GM23248 (cell line): ENCODE results near the gene SLC16A12. TPM values are rescaled to one million over a fixed set of nuclear protein-coding genes. Genes with fewer than 3 reads are reported as not detected.
A peak's percentile ranks its signal among the peaks of the same experiment; 100 is the strongest.

Source experiments
- DNase-seq: peaks from one replicate; pipeline ENCODE4 v3.0.0-alpha.2; 2015
- H2AFZ ChIP-seq: fragments of 200-600 bp; sonication (generic); 2 replicates; pipeline ENCODE4 v1.6.1; 2016; ENCODE audit warnings: antibody characterized with exemption
- H3F3A ChIP-seq: fragments of 200-600 bp; sonication (generic); 2 replicates; pipeline ENCODE4 v1.6.1; 2016; ENCODE audit warnings: mild to moderate bottlenecking, antibody characterized with exemption, mixed run types; ENCODE audit not compliant: insufficient read depth
- H3K27ac ChIP-seq: fragments of 200-600 bp; sonication (generic); 2 replicates; pipeline ENCODE4 v1.5.1; 2016; ENCODE audit warnings: mild to moderate bottlenecking
- H3K27me3 ChIP-seq: fragments of 200-600 bp; sonication (generic); replicated peaks from 2 replicates; pipeline ENCODE4 v1.6.1; 2016; ENCODE audit warnings: mild to moderate bottlenecking; ENCODE audit not compliant: insufficient read depth
- H3K36me3 ChIP-seq: fragments of 200-600 bp; sonication (generic); 2 replicates; pipeline ENCODE4 v1.6.1; 2016; ENCODE audit warnings: low read depth, mild to moderate bottlenecking
- H3K4me1 ChIP-seq: fragments of 200-600 bp; sonication (generic); 2 replicates; pipeline ENCODE4 v1.6.1; 2016; ENCODE audit warnings: mild to moderate bottlenecking; ENCODE audit not compliant: insufficient read depth
- H3K4me2 ChIP-seq: fragments of 200-600 bp; sonication (generic); one replicate; pipeline ENCODE4 v1.6.1; 2016; ENCODE audit warnings: mild to moderate bottlenecking; ENCODE audit not compliant: unreplicated experiment
- H3K4me3 ChIP-seq: fragments of 200-600 bp; sonication (generic); 2 replicates; pipeline ENCODE4 v1.5.1; 2016; ENCODE audit warnings: mild to moderate bottlenecking
- H3K79me2 ChIP-seq: fragments of 200-600 bp; sonication (generic); 2 replicates; pipeline ENCODE4 v1.6.1; 2016; ENCODE audit warnings: mild to moderate bottlenecking; ENCODE audit not compliant: insufficient read depth
- H3K9ac ChIP-seq: fragments of 200-600 bp; sonication (generic); 2 replicates; pipeline ENCODE4 v1.6.1; 2016; ENCODE audit warnings: mild to moderate bottlenecking
- H3K9me2 ChIP-seq: fragments of 200-600 bp; sonication (generic); 2 replicates; pipeline ENCODE4 v1.6.1; 2016; ENCODE audit warnings: mixed run types, mild to moderate bottlenecking, moderate library complexity; ENCODE audit not compliant: insufficient read depth
- H3K9me3 ChIP-seq: fragments of 200-600 bp; sonication (generic); one replicate; pipeline ENCODE4 v1.6.1; 2017; ENCODE audit warnings: low read depth
- H4K20me1 ChIP-seq: fragments of 200-600 bp; sonication (generic); 2 replicates; pipeline ENCODE4 v1.6.0; 2016; ENCODE audit not compliant: insufficient read depth
- EZH2 ChIP-seq: fragments of 200-600 bp; sonication (generic); IDR thresholded peaks from 2 replicates; pipeline ENCODE4 v1.6.1; 2018; ENCODE audit warnings: antibody characterized with exemption, mild to moderate bottlenecking; ENCODE audit not compliant: insufficient read depth, poor library complexity, severe bottlenecking
- EZH2phosphoT487 ChIP-seq: fragments of 200-600 bp; sonication (generic); IDR thresholded peaks from 2 replicates; pipeline ENCODE4 v1.6.1; 2018; ENCODE audit warnings: antibody characterized with exemption, moderate library complexity, mild to moderate bottlenecking, low read depth; ENCODE audit not compliant: insufficient read depth
- WGBS, 2 experiments: methylation state at CpG; one replicate each; pipeline ENCODE4 v1.1.6; 2015 to 2017; ENCODE audit warnings: low lambda C conversion rate in 2 of 2, low coverage in 1 of 2; ENCODE audit errors: missing lambda C conversion rate in 2 of 2; 5-methylcytosine and 5-hydroxymethylcytosine counted together
- in situ Hi-C: fragments of 300-500 bp; cut with MboI; formaldehyde crosslinking; loops from 2 replicates; pipeline ENCODE4 v1.15.0; 2020
- polyA plus RNA-seq: library from polyadenylated mRNA; unstranded; fragments of >200 nt; fragmentation: Nextera tagmentation; extraction: Ambion mirVana; gene quantifications from 2 replicates; pipeline ENCODE4 v1.2.1, GENCODE V29; 2016
- total RNA-seq: library from RNA; depleted of rRNA; stranded (reverse); fragments of >200 nt; shearing (Covaris generic); gene quantifications from 2 replicates; pipeline ENCODE4 v1.2.3, GENCODE V29; 2014; rRNA removed

Gene SLC16A12, protein sequence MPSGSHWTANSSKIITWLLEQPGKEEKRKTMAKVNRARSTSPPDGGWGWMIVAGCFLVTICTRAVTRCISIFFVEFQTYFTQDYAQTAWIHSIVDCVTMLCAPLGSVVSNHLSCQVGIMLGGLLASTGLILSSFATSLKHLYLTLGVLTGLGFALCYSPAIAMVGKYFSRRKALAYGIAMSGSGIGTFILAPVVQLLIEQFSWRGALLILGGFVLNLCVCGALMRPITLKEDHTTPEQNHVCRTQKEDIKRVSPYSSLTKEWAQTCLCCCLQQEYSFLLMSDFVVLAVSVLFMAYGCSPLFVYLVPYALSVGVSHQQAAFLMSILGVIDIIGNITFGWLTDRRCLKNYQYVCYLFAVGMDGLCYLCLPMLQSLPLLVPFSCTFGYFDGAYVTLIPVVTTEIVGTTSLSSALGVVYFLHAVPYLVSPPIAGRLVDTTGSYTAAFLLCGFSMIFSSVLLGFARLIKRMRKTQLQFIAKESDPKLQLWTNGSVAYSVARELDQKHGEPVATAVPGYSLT
- not detected in 2 replicates for total RNA-seq
- polyA plus RNA-seq, result not detected in 2 replicates

DNA sequence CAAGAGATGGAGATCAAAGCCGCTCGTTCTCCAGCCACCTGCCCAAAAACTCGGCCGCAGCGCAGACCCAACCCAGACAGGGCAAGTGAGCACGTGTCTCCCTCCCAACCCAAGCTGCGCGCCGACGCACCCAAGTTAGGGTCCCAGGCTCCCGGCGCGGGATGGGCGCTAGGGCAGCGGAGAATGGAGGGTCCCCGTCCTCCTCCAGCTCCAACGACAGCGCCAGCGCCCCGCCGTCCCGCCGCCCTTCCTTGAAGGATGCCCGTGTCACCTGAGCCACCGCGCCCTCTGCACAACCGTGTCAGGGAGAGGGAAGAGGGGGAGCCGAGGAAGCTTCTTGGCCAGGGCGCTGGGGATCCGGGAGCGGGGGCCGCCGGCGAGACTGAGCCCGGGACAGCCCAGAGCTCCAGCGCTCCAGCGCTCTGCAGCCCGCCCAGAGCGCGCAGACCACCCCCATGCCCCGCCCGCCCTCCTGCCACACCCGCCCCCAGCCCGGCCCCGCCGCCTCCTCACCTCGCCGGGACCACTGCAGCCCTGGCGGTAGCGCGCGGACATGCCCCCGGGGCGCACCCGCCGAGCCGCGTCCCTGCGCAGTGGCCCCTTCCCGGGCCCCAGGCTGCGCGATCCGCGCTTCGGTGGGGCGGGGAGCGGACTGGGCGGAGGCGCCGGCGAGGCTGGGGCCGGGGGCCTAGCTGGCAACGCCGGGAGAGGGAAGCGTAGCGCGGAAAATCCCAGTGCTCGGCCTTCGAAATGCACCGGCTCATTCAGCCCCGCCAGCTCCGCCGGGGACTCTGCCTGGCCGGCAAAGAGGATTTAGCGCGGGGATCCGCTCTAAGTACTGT, at the start of gene SLC16A12:
Gene SLC16A12 (minus strand): TSS at position 424 of the 842 bp plus-strand sequence. CDS start 73,016 bp downstream, outside the sequence.
- Histone ChIP-seq H3K4me1 (peaks cover 1% of the 10 kb centered on the region; the same call in 1 of the 2 replicates), H3K27ac (no peak within 1 kb of the TSS), H3K4me2 (no peak within 1 kb of the TSS), H3K79me2 (no peaks in the 10 kb centered on the region), H3K27me3 (peaks cover 75% of the 10 kb centered on the region), H3K9ac (no peak within 1 kb of the TSS), H3K9me2 (no peaks in the 10 kb centered on the region), H3K36me3 (no peaks in the 10 kb centered on the region), H3K9me3 (no peaks in the 10 kb centered on the region), H3K4me3 (peak within 1 kb of the TSS; percentile 30; the same call in 1 of the 2 replicates), H2AFZ (no peak within 1 kb of the TSS), H3F3A (no peaks in the 10 kb centered on the region), H4K20me1 (no peaks in the 10 kb centered on the region)
- TF ChIP-seq EZH2phosphoT487 (0 out of 2 replicates have a peak, but pooled peaks have one; percentile 47), EZH2 (peak; percentile 65)
- WGBS, 2 experiments, result 14 to 18% methylated on average over 45 to 46 of the region's 87 CpGs
- in situ Hi-C loops, result no loop called here
- no peak for DNase-seq

DNA sequence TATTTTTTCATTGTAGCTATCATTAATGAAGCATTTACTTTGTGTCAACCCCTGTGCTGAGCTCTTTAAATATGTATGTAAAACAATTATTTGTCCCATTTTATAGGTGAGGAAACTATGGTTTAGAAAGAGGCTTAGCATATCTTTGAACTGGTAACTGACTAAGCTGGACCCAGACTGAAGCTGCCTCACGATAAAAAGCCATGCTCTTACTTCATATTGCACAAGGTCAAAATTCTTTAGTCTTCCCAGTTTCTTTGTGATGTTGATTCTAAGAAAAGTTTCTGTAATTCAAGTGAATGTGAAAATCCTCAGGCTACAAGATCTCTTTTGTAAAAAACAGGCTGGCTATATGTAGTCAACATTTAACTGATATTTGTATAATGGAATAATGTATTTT, 46.6 kb upstream of the SLC16A12 start:
- no peaks in the 10 kb centered on the region for H3K4me1 ChIP-seq
- 93 to 100% methylated on average over 1 of the region's 1 CpG for WGBS, 2 experiments
- H3K36me3 ChIP-seq, result no peaks in the 10 kb centered on the region
- H3K27ac ChIP-seq, result no peak overlapping the region
- no peak overlapping the region for H3K4me2 ChIP-seq
- H2AFZ ChIP-seq, result no peak overlapping the region
- in situ Hi-C loops, result no loop called here
- no peaks in the 10 kb centered on the region for H3K9me2 ChIP-seq
- H3K9me3 ChIP-seq, result no peaks in the 10 kb centered on the region
- no peaks in the 10 kb centered on the region for H4K20me1 ChIP-seq
- no peaks in the 10 kb centered on the region for H3F3A ChIP-seq
- no peak for DNase-seq
- no peaks in the 10 kb centered on the region for H3K27me3 ChIP-seq
- TF ChIP-seq EZH2phosphoT487 (no peak), EZH2 (no peak)
- H3K9ac ChIP-seq, result no peak overlapping the region
- H3K79me2 ChIP-seq, result no peaks in the 10 kb centered on the region
- H3K4me3 ChIP-seq, result no peak overlapping the region

- DNase-seq, result no peak
- no peaks in the 10 kb centered on the region for H3K9me3 ChIP-seq
- no peaks in the 10 kb centered on the region for H3K79me2 ChIP-seq
- H3K9ac ChIP-seq, result no peak overlapping the region
- no peak overlapping the region for H3K4me2 ChIP-seq
- H2AFZ ChIP-seq, result no peak overlapping the region
- no peaks in the 10 kb centered on the region for H3K9me2 ChIP-seq
- peaks cover 2% of the 10 kb centered on the region for H3K4me1 ChIP-seq
- no peaks in the 10 kb centered on the region for H3K36me3 ChIP-seq
- H3K4me3 ChIP-seq, result no peak overlapping the region
- H3K27me3 ChIP-seq, result no peaks in the 10 kb centered on the region
- 94 to 96% methylated on average over 4 of the region's 4 CpGs for WGBS, 2 experiments
- no peak for TF ChIP-seq EZH2
- TF ChIP-seq EZH2phosphoT487, result no peak
- H3F3A ChIP-seq, result no peaks in the 10 kb centered on the region
- H4K20me1 ChIP-seq, result no peaks in the 10 kb centered on the region
- in situ Hi-C loops, result no loop called here
- no peak overlapping the region for H3K27ac ChIP-seq
Measured at GRCh38 chr10:89580243-89580642, 44.8 kb upstream of the SLC16A12 start.

- H3K9me2 ChIP-seq, result no peaks in the 10 kb centered on the region
- H3K4me2 ChIP-seq, result no peak overlapping the region
- H4K20me1 ChIP-seq, result no peaks in the 10 kb centered on the region
- no peak overlapping the region for H3K9ac ChIP-seq
- no peaks in the 10 kb centered on the region for H3K27me3 ChIP-seq
- H2AFZ ChIP-seq, result no peak overlapping the region
- TF ChIP-seq EZH2phosphoT487, result no peak
- TF ChIP-seq EZH2, result no peak
- H3K4me3 ChIP-seq, result no peak overlapping the region
- H3K79me2 ChIP-seq, result no peaks in the 10 kb centered on the region
- WGBS, 2 experiments, result 90 to 98% methylated on average over 2 of the region's 2 CpGs
- no peaks in the 10 kb centered on the region for H3K36me3 ChIP-seq
- DNase-seq, result no peak
- H3K9me3 ChIP-seq, result no peaks in the 10 kb centered on the region
- H3K27ac ChIP-seq, result no peak overlapping the region
- H3K4me1 ChIP-seq, result peaks cover 13% of the 10 kb centered on the region
- H3F3A ChIP-seq, result no peaks in the 10 kb centered on the region
- in situ Hi-C loops, result no loop called here
Measured at GRCh38 chr10:89576696-89577095, 41.3 kb upstream of the SLC16A12 start.
